GM18873 (cell line): ENCODE data around the gene CTAG1B.
"Not testable (repeated sequence)": the region's sequence is repeated elsewhere in the genome, so short reads cannot be mapped to it uniquely, and the experiment has no call there.

Experiments
- ATAC-seq: cut with Tn5 transposase; IDR thresholded peaks from one replicate; pipeline ENCODE4 v1.9.1; 2021; ENCODE audit warnings: mild to moderate bottlenecking, moderate library complexity, moderate number of reproducible peaks; ENCODE audit not compliant: unreplicated experiment, low FRiP score

The CTAG1B gene

GRCh38 chrX:154630949-154631348, 11.9 kb upstream of the CTAG1B start:
- not testable (repeated sequence) for ATAC-seq

DNA sequence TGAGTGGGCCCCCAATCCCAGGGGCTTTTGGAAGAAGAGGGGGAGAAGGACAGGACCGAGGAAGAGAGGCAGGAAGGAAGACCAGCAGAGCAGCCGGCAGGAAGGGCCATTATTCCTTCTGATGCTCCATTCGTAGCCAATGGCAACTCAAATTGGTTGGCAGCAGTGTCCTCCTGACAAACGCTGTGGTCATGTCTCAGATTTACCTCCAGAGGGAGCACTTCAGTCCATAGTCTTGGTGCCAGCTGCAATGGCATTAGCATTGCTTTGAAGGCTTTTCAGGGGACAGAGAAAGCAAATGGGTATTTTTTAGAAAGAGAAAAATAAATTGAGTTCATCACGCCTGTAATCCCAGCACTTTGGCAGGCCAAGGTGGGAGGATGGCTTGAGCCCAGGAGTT, 9.9 kb upstream of the CTAG1B start:
- ATAC-seq: not testable (repeated sequence)

DNA sequence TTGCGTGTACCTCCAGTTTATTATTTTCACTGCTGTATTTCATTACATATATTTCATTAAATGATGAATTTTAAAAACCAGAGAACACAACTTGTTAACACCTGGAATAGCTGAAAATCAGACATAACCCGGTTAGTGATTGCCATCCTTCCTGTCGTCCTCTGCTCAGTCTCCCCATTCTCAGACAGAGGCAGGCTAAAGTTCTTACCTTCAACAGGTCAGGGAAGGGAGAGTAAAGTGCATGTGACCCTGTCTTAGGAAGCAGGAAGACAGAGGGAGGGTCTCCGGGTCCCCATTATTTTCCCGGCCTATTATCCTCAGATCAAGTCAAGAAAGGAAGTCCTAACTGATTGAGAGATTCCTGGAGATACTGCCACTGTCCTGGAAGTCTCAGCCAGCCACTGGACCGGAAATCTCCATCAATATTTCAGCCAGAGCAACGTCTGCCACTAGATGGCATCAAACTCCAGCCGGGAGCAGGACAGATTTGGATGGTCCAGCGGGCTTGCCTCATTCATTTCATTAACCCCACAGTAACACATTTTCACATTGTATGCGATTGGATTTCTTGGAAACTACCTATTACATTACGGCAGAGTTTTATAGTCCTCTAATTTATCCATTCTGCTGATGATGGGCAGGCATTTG, 1.8 kb upstream of the CTAG1B start:
- not testable (repeated sequence) for ATAC-seq

GRCh38 chrX:154613586-154613985, 5.5 kb downstream of the CTAG1B start:
- not testable (repeated sequence) for ATAC-seq

GRCh38 chrX:154611146-154611545, 7.9 kb downstream of the CTAG1B start:
- not testable (repeated sequence) for ATAC-seq

DNA sequence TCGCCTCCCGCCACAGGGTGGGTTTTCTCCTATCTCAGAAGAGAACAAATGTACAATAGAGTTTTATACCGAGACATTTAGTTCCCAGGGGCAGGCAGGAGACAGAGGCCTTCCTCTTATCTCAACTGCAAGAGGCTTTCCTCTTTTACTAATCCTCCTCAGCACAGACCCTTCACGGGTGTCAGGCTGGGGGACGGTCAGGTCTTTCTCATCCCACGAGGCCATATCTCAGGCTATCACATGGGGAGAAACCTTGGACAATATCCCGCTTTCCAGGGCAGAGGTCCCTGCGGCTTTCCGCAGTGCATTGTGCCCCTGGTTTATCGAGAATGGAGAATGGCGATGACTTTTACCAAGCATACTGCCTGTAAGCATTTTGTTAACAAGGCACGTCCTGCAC, 10.3 kb downstream of the CTAG1B start:
- not testable (repeated sequence) for ATAC-seq

DNA sequence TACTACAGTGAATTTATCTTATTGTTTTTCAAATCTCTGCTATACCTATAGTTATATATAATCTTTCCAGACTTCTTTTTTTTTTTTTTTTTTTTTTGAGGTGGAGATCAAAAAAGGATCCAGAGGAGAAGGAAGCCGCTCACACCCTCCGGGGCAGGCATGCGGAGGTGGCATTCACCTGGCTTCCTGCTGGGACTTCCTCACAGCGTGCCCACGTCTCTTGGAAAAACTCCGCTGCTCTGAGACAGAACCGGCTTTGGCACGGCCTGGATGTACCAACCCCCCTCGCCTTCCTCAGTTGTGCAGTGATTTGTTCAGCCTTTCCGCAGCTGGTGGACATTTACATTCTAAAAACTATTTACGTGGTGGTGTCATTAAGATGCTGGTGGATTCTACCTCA, 11.1 kb downstream of the CTAG1B start:
- not testable (repeated sequence) for ATAC-seq

- no peak for ATAC-seq
Observed at GRCh38 chrX:154607370-154607769, 11.7 kb downstream of the CTAG1B start.

GRCh38 chrX:154605566-154605965, 13.5 kb downstream of the CTAG1B start:
- no peak for ATAC-seq

DNA sequence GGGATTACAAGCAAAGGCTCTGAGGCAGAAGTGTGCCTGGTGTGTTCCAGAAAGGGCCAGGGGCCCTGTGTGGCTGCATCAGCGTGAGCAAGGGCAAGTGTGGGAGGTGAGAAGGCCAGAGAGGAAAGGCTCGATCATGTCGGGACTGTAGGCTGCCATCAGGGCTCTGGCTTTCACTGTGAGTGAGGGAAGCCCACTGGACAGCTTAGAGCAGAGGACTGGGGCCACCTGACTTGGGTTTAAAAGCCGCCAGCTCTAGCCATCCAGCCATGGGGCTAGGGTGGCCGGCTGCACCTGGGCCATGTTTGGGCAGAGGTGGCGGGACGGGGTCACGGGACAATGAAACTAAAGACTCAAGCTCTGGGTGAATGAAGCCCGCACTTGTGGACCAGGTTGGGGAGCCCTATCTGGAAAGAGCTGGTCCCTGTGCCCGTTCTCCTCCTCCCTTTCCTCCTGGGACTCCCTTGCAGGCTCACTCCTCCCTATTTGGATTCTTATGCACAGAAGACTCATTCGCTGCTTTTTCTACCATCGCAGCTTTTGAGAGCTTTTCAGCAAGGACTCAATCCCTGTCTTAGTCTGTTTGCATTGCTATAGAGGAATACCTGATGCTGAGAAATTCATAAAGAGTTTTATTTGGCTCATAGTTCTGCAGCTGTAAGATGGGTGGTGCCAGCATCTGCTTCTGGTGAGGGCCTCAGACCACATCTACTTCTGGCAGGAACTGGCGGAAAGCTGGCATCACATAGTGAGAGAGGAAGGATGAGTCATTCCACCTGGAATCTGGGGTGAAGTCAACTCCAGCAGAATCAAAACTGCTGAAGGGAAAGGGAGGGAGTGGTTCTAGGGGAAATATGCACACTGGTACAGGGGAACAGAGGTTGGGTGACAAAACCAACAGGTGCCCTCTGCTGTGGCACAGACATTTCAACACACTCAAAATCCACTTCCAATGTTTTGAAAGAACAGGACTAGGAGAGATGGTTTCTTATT, 15.3 kb downstream of the CTAG1B start:
- ATAC-seq: no peak

- ATAC-seq: no peak
Observed at GRCh38 chrX:154602766-154603437, 16.2 kb downstream of the CTAG1B start.

DNA sequence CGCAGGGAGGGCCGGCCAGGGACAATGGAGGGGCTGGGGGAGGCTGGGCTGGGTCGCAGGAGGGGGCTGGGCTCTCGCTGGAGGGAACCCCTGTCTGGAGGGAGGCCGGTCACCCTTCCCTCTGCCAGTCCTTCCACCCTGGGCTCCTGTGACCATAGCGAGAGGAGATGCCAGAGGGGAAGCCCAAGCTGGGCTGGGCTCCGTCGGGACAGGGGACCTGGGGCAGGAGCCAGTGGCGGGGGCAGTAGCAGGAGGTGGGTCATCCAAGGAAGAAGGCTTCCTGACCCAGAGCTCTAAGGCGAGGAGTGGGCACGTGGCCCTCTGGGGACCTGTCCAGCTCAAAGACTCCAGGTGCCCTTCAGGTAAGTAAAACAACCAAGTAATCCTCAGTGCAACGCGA, 16.9 kb downstream of the CTAG1B start:
- no peak for ATAC-seq

DNA sequence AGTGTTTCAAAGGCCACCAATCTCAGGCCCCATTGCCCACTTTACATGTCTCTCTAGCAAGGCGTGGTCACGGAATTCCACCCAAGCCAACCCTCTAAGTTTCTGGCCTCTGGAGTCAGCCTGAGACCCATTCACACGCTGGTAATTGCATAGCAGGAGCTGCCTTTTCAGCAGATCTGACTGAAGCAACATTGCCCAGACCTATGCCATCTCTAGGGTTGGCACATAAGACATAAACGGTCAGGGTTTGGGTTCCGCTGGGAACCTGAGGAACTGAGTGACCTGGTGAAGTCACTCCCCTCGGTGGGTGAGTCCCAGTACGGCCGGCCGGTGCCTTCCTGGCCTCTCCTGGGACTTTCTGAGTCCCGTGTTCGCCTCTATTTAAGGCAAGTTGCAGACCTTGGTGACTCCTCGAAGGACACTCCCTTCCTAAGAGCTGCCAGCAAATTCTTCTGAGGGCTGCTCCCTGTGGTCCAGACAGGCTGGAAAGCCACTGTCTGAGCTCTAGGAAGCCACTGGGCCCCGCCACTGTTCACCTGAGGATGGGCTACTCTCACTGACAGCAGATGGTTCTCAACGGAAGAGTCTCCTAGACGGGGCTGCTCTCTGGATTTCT, 18.2 kb downstream of the CTAG1B start:
- no peak for ATAC-seq

DNA sequence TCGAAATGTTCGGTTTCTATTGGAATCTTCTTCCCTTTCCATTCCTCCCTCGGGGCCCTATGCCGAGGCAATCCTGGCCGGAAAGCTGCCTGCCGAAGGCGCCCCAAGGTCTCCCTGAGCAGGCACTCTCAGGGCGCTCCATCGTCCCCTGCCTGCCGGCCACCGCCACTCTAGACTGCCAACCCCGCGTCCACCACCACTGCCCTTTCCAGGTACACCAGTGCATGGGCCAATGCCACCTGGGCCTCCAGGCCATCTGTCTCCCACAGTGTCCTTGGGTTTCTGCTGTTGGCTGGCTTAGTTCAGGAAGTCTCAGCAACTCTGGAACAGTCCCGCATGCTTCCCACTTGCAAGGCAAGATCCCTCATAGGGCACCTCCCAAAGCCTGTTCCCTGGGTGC, 19.6 kb downstream of the CTAG1B start:
- ATAC-seq: no peak

- no peak for ATAC-seq
Observed at GRCh38 chrX:154598656-154599055, 20.4 kb downstream of the CTAG1B start.

DNA sequence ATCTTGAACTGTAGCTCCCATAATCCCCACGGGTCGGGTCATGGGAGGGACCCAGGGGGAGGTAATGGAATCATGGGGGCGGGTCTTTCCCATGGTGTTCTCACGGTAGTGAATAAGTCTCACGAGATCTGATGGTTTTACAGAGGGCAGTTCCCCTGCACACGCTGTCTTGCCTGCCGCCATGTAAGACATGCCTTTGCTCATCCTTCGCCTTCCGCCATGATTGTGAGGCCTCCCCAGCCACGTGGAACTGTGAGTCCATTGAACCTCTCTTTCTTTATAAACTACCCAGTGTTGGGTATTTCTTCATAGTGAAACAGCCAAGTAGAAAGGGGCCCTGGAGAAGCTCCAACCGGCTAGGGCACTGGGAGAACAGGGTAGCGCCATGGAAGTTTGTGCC, 21.9 kb downstream of the CTAG1B start:
- ATAC-seq: no peak

DNA sequence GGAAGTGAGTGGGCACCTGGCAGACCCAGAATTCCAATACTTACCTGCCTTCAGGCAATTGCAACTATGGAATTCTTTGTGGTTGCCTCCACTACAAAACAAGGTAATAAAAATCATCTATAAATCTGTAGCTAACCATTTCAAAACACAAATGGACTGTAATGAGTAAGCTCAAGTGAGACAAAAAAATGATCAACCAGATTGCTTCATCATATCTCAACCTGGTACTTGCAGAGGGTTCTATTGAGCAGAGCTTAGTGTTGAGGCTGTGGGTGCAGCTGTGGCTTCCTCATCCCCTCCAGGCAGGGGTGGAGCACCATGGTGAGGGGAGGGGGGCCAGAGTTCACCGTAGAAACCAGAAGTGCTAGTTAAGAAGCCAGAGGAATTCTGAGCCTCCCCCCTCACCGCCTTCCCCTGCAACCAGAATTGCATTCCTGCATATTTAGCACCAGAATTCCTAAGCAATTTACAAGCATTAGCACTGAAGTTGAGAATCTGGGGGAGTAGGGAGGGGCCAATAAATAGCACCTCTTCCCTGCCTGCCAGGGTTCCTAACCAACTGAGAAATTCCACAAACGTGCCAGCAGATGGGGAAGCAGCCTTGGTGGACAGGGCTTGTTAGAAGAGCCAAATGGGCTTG, 22.7 kb downstream of the CTAG1B start:
- ATAC-seq: no peak

- no peak for ATAC-seq
Observed at GRCh38 chrX:154595559-154596249, 23.4 kb downstream of the CTAG1B start.

- ATAC-seq: no peak
Observed at GRCh38 chrX:154594491-154594890, 24.6 kb downstream of the CTAG1B start.

DNA sequence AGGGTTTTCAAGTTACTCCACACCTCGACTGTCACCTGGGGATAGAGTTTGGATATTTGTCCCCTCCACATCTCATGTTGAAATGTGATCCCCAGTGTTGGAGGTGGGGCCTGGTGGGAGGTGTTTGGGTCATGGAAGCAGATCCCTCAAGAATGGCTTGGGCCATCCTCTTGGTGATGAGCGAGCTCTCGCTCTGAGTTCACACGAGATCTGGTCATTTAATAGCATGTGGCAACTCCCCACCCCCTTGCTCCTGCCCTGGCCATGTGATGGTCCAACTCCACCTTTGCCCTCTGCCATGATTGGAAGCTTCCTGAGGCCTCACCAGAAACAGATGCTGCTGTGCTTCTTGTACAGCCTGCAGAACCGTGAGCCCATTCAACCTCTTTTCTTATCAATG, 25.9 kb downstream of the CTAG1B start:
- ATAC-seq: no peak
